Activated CD4-positive, CD25-positive, alpha-beta regulatory T cell (primary cell): Measurements from ENCODE around the gene FETUB.

Experiments used
- DNase-seq, 4 experiments: peaks; one replicate each; lab custom pipeline; 2025; lab: John Stamatoyannopoulos, UW

FETUB gene

GRCh38 chr3:186639778-186640472, at the start of gene FETUB:
TSS of gene FETUB (plus strand) at chr3:186640399. CDS start at chr3:186640461, 62 bp downstream.
- no peak for DNase-seq

- no peak for DNase-seq
These were observed 49.5 kb upstream of the FETUB start for GRCh38 chr3:186590580-186591295.

- no peak for DNase-seq
These were observed 47.5 kb upstream of the FETUB start for GRCh38 chr3:186592682-186593081.

GRCh38 chr3:186593862-186594261, 46.3 kb upstream of the FETUB start:
- no peak for DNase-seq

GRCh38 chr3:186594591-186595113, 45.5 kb upstream of the FETUB start:
- no peak for DNase-seq

- DNase-seq: no peak
These were observed 43.5 kb upstream of the FETUB start for GRCh38 chr3:186596568-186597287.

- no peak for DNase-seq
These were observed 42.0 kb upstream of the FETUB start for GRCh38 chr3:186598108-186598784.

- no peak for DNase-seq
These were observed 41.4 kb upstream of the FETUB start for GRCh38 chr3:186598794-186599141.

GRCh38 chr3:186599142-186599784, 40.9 kb upstream of the FETUB start:
- no peak for DNase-seq

GRCh38 chr3:186599785-186600166, 40.4 kb upstream of the FETUB start:
- DNase-seq: no peak

- no peak for DNase-seq
These were observed 39.3 kb upstream of the FETUB start for GRCh38 chr3:186600896-186601295.

- no peak for DNase-seq
These were observed 37.0 kb upstream of the FETUB start for GRCh38 chr3:186603159-186603558.

- DNase-seq: no peak
These were observed 35.1 kb upstream of the FETUB start for GRCh38 chr3:186605078-186605477.

GRCh38 chr3:186605561-186606545, 34.3 kb upstream of the FETUB start:
- no peak for DNase-seq

- no peak for DNase-seq
These were observed 31.5 kb upstream of the FETUB start for GRCh38 chr3:186608624-186609215.

GRCh38 chr3:186609247-186609868, 30.8 kb upstream of the FETUB start:
- DNase-seq: no peak

- no peak for DNase-seq
These were observed 28.1 kb upstream of the FETUB start for GRCh38 chr3:186612065-186612464.

GRCh38 chr3:186612721-186613636, 27.2 kb upstream of the FETUB start, which contains the start of gene AHSG:
TSS of gene AHSG (plus strand) at chr3:186613060. CDS start at chr3:186613142, 82 bp downstream.
- no peak for DNase-seq
